NCI-H1694 treated with DMSO at 0.1 percent for 48 hours (cell line): ENCODE results near the gene KLF16.

Source experiments
- DNase-seq: peaks from one replicate; lab custom pipeline; 2025; lab: John Stamatoyannopoulos, UW

Gene KLF16

DNA sequence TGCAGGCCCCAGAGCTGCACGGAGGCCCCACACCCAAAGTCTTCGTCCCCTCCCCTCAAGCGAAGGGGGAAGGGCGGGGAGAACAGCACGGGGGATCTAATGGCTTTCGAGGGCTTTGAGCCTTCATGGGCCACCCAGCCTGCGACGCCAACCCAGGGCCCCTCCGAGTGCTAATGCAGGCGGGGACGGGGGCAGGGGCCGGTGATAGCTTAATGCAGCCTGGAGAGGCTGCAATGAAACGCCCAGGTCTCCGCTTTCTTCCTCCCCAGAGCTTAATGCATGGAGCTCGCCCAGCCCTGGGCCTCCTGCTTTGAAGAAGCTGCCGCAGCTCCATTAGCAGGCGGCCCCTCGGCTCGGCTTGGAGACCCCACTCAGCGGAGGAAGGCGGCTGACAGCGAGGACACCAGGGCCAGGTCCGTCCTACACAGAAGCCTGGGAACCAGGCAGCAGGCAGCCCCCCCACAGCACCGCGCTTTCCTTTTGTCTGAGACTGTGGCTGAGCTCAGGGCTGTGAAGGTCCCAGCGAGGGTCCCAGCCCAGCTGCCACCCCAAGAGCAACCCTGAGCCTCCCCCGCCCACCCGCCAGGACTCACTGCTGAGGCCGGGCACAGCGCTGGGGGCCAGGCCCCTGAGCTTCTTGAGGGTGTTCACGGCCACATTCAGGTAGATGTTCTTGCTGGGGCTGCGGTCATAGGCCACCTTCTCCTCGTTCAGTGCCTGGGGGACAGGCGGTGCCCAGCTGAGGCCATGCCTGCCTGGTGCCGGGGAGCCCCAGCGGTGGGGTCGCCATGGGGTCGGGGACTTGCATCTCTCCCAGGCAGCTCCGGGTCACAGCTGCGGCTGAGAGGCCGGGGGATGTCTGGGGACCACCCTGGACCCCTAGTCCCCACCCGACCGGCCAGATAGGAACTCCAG lies 43.8 kb downstream of the KLF16 start:
- no peak for DNase-seq

DNA sequence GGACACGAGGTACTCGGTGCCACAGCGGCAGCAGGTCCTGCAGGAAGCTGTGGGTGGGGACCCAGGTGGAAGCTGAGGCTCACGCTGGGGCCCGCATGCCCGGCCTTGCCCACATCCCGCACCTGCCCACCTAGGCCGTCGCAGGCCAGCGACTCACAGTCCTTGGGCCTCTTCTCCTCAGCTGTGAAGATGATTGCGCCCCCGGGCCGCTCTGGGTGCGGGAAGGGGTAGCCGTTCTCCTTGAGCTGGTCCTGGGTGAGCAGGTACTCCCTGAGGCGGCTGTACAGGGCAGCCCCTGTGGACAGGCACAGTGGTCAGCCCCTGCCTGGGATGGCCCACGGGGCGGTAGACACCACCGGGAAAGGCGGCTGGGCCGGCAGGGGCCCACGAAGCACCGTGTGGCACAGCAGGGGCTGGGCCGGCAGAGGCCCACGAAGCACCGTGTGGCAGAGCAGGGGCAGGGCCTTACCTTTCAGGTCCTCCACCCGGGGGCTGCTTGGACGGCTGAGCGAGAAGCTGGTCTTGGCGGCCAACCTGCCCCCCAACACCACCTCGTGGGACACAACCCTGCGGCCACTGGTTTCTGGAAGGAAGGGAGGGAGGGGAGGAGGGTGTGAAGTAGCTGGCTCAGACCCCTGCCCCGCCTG lies 44.7 kb downstream of the KLF16 start:
- no peak for DNase-seq

DNA sequence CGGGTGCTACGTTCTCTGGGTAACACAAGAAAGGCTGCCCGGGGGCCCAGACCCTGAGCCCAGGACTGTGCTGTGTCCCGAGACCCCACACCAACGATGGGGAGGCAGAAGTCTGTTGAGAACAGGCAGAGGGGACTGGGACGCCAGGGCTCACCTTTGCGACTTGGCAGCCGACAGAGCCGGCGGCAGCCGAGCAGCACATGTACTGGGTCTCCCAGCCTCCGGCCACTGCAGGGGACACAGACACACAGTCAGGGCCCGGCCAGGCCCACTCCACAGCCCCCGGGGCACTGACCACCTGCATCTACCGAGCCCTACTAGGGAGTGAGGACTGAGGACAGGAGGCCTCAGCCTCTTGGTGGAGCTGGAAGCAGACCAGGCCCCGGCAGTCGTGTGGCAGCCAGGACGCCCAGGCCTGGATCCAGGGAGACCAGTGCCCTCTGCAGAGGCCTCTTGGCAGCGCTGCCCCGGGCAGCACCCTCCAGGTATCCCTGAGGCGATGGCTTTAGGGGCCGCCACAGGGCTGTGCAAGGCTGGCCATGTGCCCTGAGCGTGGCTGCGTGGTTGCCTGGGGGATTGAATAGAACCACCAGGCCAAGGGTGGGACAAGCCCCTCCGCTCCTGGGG lies 45.7 kb downstream of the KLF16 start:
- no peak for DNase-seq

DNA sequence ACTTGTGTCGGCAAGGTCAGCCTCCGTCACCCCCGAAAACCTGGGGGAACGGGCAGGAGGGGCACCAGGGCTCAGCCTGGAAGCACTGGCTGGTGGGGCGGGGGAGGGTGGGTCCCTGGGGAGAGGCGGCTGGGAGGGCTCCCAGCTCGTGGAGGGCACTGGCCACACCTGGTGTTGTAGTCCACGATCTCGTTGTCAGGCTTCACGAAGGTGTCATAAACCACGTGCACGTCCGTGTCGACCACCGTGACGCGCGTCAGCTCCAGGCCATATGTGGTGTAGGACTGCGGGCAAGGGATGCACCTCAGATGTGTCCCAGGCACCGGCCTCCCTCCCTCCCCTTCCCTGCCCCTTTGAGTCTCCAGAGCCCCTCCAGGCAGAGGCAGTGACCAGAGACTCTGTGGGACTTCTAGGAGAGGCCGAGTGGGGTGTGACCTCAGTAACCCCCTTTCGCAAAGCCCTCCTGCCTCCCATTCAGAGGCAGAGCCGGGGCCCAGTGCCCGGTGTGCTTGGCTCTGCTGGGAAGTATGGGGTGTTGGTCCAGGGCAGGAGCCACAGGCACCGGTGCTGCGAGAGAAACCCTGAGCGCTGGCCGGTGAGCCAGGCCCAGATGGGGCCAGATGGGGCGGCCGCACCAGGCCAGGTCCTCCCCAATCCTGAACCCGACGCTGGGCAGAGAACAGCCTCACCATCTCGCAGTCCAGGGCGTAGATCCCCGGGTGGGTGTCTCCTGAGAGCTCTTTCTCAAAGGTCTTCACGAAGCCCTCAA lies 46.7 kb downstream of the KLF16 start:
- no peak for DNase-seq

DNA sequence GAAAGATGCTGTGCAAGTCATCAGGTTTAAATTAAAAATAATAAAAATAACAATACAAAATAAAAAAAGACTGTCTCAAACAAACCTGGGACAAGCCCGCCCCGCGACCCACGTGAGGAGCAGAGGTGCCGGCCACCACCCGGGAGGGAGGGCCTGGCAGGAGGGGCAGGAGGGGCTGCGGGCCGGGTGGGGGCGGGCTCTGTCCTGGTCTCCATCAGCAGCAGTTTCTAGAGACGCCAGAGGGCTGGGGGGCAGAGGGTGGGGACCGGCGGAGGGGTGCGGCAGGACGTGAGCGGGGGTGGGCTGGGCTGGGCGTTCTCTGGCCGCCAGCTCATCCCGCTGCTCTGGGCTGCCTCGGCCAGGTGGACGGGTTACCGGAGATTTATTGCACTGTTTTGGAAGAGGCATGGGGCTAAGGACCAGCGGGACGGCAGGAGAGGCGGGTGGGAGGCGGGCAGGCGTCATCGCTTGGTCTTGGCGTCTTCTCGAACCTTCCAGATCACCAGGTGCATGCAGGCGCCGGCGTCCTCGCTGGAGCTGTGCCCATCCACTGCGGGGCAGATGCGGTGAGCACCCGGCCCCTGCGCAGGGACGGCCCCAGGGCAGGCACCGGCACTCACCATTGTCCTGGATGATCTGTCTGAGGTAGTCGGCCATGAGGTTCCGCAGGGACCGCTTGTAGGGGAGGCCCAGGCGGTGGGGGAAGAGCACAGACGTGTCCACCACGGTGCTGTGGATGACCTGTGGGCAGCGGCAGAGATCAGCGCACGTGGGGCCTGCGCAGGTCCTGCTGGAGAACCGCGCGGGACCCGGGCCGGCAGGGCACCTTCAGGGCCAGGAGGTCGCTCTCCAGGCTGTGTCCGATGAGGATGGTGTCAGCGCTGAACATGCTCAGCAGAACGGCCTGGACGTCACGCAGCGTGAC lies 47.5 kb downstream of the KLF16 start:
- no peak for DNase-seq

DNA sequence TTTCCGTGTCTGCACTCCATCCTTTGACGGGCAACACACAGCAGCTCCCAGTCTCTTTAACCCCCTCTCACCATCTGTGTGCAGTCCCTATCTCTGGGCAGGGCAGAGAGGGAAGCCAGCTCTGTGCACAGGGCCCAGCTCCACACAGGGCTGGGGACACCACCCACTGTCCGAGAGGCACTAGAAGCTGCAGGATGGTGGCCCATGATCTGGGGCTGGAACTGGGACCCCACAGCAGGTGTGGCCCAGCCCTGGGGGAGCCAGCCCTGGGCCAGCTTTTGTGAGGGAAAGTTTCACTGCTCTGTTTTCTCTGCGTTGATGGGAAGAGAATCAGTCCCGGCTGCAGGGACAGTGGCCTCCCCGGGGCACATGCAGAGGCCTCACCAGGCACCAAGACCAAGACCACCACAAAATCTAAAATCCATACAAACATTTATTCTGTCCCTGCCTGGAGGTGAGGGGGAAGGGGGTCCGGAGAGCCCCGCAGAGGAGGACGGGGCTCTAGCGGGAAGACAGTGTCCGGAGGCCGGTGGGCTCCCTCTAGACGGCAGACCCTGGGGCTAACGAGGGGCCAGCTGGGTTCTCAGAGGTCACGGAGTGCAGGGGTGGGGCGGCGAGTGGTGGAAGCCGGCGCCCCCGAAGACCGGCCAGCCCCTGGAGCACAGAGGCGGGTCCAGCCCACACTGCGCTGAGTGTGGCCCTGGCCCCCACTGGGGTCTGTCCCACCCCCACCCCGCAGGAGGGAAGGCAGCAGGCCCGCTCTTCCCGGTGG lies 48.4 kb downstream of the KLF16 start:
- no peak for DNase-seq

DNA sequence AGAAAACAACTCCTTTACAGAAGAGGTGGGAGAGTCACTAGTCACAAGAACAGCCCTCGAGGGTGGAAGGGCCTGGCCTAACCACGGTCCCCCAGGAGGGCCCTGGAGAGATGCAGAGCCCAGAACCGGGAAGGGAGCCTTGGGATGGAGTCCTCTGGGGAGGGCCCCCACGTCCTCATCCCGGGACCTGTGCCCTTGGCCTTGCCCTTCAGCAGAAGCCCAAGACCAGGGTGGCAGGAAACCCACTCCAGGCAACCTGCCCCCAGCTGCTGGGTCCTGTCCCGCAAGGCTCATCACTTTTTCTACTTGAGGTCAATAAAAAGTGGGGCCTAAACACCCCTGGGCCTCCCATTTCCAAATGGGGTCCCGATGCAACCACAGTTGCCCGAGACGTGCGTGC lies 49.0 kb downstream of the KLF16 start:
- no peak for DNase-seq

DNA sequence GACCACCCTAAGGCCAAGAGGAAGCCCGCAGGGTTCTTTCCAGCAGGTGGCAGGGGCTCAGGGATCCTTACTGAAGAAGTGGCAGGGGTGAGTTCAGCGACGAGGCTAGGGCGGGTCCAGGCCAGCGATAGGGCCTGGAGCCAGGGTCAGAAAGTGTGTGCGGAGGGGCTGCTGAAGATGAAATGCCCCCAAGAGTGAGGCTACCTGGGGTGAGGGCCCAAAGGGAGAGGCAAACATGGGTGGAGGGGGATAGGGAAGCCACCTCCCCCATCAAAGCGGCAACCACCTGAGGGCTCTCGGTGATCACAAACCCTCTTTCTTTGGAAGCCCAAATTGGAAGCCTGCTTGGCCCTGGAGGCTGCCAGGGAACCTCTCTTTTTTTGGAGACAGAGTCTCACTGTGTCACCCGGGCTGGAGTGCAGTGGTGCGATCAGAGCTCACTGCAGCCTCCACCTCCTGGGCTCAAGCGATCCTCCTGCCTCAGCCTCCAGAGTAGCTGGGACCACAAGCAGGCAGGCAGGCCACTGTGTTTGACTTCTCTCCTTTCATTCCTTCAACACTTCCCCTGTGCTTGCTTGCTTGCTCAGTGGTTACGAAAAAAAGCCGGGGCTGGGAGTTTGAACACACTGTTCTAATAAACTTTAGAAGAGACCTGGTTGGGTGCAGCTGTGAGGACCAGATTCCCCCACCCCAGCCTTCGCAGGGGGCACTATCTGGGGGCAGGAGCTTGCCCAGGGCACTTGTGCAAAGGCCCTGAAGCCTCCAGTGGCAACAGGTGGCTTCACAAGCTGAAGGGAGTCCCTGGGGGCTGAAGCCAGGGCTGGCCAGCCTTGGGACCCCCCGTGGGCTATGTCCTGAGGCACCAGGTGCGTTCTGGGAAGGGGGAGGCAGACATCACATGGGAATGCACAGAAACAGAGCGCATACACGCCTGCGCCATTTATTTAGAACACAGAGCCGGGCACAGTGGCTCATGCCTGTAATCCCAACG lies 49.9 kb downstream of the KLF16 start:
- DNase-seq: no peak

DNA sequence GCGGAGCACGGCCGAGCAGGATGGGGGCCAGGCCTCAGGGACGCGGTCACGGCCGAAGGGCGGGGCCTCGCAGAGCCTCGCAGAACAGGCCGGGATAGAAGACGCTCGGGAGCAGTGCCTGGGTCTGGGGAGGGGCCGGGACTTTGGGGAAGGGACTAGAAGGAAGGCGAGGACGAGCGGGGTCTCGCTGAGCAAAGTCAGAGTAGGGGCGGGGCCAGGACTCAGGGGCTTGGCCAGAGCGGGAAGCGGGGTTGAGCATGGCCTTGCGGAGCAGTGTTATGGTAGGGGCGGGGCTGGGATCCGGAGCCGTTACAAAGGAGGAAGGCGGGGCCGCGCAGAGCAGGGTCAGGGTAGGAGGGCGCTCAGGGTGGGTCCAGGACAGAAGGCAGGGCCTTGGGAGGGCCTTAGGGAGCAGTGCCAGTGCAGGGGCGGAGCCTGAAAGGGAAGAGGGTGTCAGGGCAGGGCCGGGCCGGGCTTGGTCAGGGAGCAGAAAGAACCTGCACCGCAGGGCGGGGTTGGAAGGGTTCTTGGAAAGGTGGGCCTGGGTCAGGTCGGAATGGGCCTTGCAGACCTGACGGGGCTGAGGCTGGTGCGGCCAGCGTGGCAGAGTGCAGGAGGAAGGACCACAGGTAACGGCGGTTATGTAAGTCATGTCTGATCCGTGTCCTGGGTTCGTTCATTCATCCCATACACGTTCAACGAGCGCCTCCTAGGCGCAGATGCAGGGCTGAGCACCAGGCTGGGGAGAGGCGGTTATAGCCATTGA lies 50.8 kb downstream of the KLF16 start:
- peak; percentile 71 for DNase-seq

DNA sequence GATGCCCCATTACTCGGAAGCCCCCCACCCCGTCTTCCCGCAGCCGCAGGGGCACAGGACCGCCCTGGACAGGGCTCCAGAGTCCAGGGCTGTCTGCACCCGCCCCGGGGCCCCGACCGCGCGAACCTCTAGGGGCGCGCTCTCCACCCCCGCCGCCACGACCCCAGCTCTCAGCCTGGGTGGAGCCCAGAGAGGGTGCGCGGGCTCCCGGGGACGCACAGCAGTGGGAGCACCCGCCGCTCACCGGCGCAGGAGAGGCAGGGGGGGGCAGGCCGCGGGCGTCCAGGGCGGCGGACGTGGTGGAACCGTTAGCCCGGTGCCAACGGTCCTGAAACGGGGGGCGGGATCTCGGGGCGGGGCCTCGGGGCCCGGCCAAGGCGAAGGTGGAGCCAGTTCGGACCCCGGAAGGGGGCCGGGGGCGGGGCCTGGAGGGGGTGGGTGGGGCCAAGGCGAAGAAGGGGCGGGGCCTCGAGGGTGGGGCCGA lies 51.4 kb downstream of the KLF16 start, which contains the start of gene ATP8B3:
TSS of gene ATP8B3 (minus strand) at position 335 of the 484 bp plus-strand sequence. CDS start 540 bp downstream, outside the sequence.
- no peak for DNase-seq

DNA sequence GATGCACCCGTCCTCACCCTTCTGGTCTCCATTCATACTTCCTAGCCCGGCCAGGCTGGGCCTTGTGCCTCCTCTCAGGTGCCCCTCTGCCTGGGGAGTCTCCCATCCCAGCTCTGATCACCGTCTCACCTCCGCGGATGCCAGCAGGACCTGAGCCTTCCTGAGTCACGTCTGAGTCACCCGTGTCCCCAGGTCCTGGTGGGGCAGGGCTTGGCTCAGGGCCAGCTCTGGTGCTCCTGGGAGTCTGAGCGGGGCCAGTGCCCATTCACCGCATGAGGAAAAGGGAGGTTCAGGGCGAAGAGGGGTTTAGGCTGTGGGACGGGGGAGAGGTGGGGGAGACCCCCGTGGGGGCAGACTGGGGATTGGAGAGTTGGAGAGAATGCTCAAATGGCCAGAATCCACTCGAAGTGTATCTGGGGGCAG lies 51.9 kb downstream of the KLF16 start:
- no peak for DNase-seq

DNA sequence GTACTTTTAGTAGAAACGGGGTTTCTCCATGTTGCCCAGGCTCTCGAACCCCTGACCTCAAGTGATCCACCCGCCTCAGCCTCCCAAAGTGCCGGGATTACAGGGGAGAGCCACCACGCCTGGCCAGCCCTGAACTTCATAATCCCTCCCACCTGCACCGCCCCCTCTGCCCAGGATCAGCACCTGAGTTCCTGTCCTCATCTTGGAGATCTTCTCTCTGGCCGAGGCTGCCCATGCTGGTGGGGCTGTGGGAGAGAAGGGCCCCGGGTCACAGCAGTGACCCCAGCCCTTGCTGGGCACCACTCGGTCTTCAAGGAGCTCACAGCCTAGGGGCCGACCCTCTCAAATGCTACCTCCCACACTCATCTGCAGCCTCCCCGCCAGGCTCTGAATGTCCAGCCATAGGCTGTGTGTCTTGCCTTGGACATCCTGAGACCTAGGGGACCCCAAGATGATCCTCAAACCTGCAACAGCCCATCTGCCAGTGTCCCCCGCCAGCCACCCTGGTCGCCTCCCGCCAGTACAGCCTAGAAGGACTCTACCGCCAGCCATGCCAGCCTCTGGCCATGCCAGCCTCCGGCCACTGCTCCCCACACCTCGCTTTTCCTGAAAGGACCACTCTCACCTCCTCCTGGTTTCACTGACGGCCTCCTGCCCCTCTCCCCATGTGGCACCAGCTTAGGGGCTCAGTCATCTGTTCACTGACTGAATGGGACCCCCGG lies 52.8 kb downstream of the KLF16 start:
- no peak for DNase-seq

DNA sequence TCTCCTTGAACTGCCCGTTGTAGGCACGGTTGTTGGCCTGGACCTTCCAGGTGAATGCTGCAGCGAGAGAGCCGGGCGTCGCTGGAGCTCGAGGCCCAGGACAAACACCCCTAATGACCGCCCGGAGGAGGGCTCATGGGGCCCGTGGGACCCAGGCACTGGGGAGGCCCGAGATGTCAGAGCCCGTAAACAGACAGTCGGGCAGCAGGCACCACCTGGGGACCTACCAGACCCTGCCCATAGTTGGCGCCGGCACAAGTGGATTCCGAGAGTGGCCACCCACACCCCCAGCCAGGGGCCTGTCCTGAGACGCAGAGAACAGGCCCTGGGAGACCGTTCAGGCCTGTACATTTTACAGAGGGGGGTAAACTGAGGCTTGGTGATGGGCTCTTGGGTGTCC lies 53.7 kb downstream of the KLF16 start:
- no peak for DNase-seq

DNA sequence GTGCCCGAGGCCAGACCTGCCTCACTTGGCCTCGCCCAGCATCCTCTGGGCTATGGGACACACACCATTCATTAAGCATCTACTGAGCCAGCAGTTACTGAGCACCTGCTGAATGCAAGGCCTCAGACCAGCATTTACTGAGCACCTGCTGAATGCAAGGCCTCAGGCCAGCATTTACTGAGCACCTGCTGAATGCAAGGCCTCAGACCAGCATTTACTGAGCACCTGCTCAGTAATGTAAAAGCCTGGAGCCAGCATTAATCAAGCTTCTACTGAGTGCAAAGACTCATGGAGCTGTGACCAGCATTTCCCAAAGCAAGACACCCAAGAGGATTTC lies 55.0 kb downstream of the KLF16 start:
- no peak for DNase-seq

DNA sequence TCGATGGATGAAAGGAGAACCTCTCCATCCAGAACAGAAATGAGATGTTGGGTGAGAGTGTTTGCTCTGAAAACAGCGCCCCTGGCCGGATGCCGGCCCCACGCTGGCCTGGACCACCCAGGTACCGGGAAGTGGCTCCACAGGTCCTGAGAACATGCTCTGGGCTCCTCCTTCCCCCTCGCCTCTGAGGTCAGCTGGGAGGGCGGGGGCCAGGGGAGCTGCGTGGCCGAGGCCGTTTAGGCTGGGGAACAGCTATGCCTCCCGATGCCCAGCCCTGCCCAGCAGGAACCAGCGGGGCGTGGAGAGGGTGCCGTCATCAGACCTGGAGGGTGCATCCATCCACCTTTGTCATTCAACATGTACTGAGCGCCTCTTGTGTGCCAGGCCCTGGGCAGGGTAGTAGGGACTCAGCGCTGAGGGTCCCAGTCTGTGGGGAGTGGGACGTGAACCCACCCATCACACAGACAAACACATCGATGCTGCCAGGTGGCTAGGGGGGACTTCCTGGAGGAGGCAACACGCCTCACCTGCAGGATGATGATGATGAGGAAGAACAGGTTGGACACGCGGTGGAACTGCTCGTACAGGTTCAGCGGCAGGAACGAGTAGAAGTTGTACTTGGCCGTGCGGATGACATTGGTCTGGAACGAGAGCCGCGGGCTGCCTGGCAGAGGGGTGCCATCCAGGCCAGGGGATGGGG lies 55.5 kb downstream of the KLF16 start:
- no peak for DNase-seq

DNA sequence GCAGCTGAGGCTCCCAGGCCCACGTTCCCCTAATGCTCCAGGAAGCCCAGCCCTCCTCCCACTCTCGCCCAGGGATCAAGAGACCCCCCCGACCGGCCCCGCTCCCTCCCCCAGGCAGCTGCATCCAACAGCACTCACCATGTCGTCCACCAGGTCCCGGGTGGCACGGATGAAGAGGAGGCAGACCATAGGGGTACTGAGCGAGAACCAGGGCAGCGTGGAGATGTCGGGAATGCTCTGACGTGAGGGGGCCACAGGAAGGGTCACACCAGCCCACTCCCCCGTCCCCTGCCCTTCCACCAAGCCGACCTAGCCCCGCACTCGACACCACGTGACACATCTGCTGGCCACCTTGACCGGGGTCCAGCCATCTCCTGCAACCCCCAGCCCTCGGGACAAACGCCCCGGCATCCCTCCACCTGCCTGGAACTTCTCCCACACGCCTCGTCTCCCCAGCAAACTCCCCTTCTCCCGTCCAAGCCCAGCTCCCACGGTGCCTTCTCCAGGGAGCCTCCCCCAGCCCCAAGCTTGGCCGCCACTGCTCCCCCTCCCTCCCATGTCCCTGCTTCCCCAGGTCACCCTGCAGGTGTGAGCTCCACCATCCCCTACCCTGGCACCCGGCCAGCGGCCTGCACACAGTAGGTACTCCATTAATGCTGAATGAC lies 56.2 kb downstream of the KLF16 start:
- no peak for DNase-seq
